Sigmoid colon (tissue), 7 donors: Measurements from ENCODE around the gene CEACAM21. TPM values are rescaled to one million over a fixed set of nuclear protein-coding genes. Genes with fewer than 3 reads are reported as not detected.

Source experiments
- DNase-seq: peaks from one replicate; pipeline ENCODE4 v3.0.0-alpha.2; 2019
- H3K27ac ChIP-seq, 4 donors: fragments of 200-600 bp; sonication (generic); one replicate each; pipeline ENCODE4 v1.5.1; 2016 to 2019; ENCODE audit warnings: mild to moderate bottlenecking in 1 of 4
- H3K27me3 ChIP-seq, 3 donors: fragments of 200-600 bp; sonication (generic); one replicate each; pipeline ENCODE4 v1.5.1; 2019; ENCODE audit warnings: mild to moderate bottlenecking in 1 of 3
- H3K36me3 ChIP-seq, 4 donors: fragments of 200-600 bp; sonication (generic); one replicate each; pipeline ENCODE4 v1.5.1; 2016 to 2019
- H3K4me1 ChIP-seq, 4 donors: fragments of 200-600 bp; sonication (generic); one replicate each; pipeline ENCODE4 v1.5.1; 2017 to 2019
- H3K4me3 ChIP-seq, 4 donors: fragments of 200-600 bp; sonication (generic); one replicate each; pipeline ENCODE4 v1.5.1; 2017 to 2019; ENCODE audit warnings: mild to moderate bottlenecking in 2 of 4, moderate library complexity in 1 of 4
- H3K9me3 ChIP-seq, 4 donors: fragments of 200-600 bp in 3 of 4; sonication (generic) in 3 of 4; one replicate each; pipeline versions ENCODE4 v1.5.1 to v1.6.1; 2013 to 2019
- CTCF ChIP-seq, 4 experiments: fragments of 450-650 bp in 3 of 4; fragments of 200-600 bp in 1 of 4; IDR thresholded peaks; one replicate each; pipeline ENCODE4 v1.5.1; 2016 to 2019; ENCODE audit warnings: antibody characterized with exemption in 4 of 4, mild to moderate bottlenecking in 3 of 4, moderate library complexity in 2 of 4
- EP300 ChIP-seq, 4 donors: sonication (generic); formaldehyde crosslinking; IDR thresholded peaks; one replicate each; pipeline ENCODE4 v1.6.1; 2017; ENCODE audit warnings: antibody characterized with exemption in 4 of 4
- POLR2A ChIP-seq, 2 donors: fragments of 450-650 bp; IDR thresholded peaks; one replicate each; pipeline ENCODE4 v1.6.1; 2016; ENCODE audit warnings: antibody characterized with exemption in 2 of 2, mild to moderate bottlenecking in 2 of 2, moderate library complexity in 2 of 2
- POLR2AphosphoS5 ChIP-seq, 4 donors: sonication (generic); formaldehyde crosslinking; IDR thresholded peaks; one replicate each; pipeline ENCODE4 v1.6.1; 2017; ENCODE audit warnings: antibody characterized with exemption in 4 of 4
- WGBS, 2 donors: extraction: QIAGEN DNeasy Blood & Tissue Kit; methylation state at CpG; one replicate each; pipeline ENCODE4 v1.1.7; 2013; 5-methylcytosine and 5-hydroxymethylcytosine counted together
- intact Hi-C: fragments of 100-400 bp; cut with DNase I; formaldehyde crosslinking; loops from one replicate; pipeline ENCODE4 v1.15.1; 2023
- polyA plus RNA-seq, 3 donors: library from polyadenylated mRNA; stranded (reverse); fragments of 200-250 nt; gene quantifications; one replicate each; pipeline ENCODE4 v1.2.3, GENCODE V29; 2013
- total RNA-seq, 4 donors: library from RNA; depleted of rRNA; stranded (reverse); fragments of >200 nt; gene quantifications; one replicate each; pipeline ENCODE4 v1.1.0, GENCODE V29; 2016
- donor health status: healthy with polysubstance abuse.
- donor health status: Bipolar disorder and iron deficiency.
- donor health status: healthy.

CEACAM21 gene
- total and polyA plus RNA-seq, 7 donors = 1.5 to 11.9 (median 3.2) TPM; not detected in 3

DNA sequence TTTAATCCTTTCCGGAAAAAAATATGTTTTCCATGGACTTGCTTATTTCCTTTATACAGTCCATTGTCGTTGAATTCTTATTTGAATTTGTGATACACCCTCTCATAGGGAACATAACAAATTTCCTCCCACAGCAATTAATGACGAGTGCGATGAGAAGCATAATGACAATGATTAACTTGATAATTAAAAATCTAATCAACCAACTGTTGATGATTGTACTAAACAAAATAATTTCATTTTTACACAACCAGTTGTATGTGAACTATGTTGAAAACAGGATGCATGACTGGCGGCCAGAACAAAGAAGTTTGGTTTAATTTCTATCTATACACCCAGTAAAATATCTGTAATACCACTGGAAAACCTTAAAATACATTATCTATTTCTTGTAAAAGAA lies 26.1 kb upstream of the CEACAM21 start:
- WGBS, 2 donors = 51 to 83% methylated on average over 5 of the region's 5 CpGs
- no peak for DNase-seq
- Histone ChIP-seq H3K36me3 (no peaks in the 10 kb centered on the region), H3K4me1 (no peaks in the 10 kb centered on the region), H3K4me3 (no peak overlapping the region), H3K27me3 (peaks cover 0 to 56% (median 0%) of the 10 kb centered on the region in 3 donors), H3K9me3 (no peaks in the 10 kb centered on the region), H3K27ac (peak overlapping the region in 3 of 4 donors; percentile 36 to 60 (median 43))
- intact Hi-C loops = no loop called here
- no peak for TF ChIP-seq POLR2A (IDR thresholded peaks at IDR 0.05)
- TF ChIP-seq POLR2AphosphoS5 (IDR thresholded peaks at IDR 0.05) = no peak
- TF ChIP-seq CTCF (IDR thresholded peaks at IDR 0.05) = no peak
- TF ChIP-seq EP300 (IDR thresholded peaks at IDR 0.05) = no peak

DNA sequence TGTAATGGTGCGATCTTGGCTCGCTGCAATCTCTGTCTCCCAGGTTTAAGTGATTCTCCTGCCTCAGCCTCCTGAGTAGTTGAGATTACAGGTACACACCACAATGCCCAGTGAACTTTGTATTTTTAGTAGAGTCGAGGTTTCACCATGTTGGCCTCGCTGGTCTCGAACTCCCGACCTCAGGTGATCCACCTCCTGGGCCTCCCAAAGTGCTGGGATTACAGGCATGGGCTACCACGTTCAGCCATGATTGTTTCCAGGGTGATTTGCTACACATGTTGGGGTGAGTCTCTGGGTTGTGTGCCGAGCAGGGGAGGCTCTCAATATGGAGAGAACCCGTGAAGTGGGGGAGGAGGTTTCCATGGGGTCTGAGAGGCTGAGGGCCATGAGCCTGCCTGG lies 24.8 kb upstream of the CEACAM21 start:
- intact Hi-C loops = no loop called here
- H3K9me3 ChIP-seq = no peaks in the 10 kb centered on the region
- peaks cover 0 to 56% (median 0%) of the 10 kb centered on the region in 3 donors for H3K27me3 ChIP-seq
- 60 to 71% methylated on average over 9 of the region's 9 CpGs for WGBS, 2 donors
- H3K4me3 ChIP-seq = no peak overlapping the region
- H3K36me3 ChIP-seq = no peaks in the 10 kb centered on the region
- peak; percentile 40 for DNase-seq
- no peak for TF ChIP-seq EP300 (IDR thresholded peaks at IDR 0.05)
- no peak for TF ChIP-seq CTCF (IDR thresholded peaks at IDR 0.05)
- no peak for TF ChIP-seq POLR2A (IDR thresholded peaks at IDR 0.05)
- no peak for TF ChIP-seq POLR2AphosphoS5 (IDR thresholded peaks at IDR 0.05)
- H3K4me1 ChIP-seq = no peaks in the 10 kb centered on the region
- H3K27ac ChIP-seq = no peak overlapping the region

GRCh38 chr19:41551711-41552110 lies 24.3 kb upstream of the CEACAM21 start:
- H3K4me3 ChIP-seq = no peak overlapping the region

GRCh38 chr19:41552558-41552957 lies 23.4 kb upstream of the CEACAM21 start:
- 45 to 70% methylated on average over 6 of the region's 6 CpGs for WGBS, 2 donors
- DNase-seq = no peak
- Histone ChIP-seq H3K9me3 (no peaks in the 10 kb centered on the region), H3K36me3 (no peaks in the 10 kb centered on the region), H3K4me1 (no peaks in the 10 kb centered on the region), H3K4me3 (no peak overlapping the region), H3K27me3 (peaks cover 0 to 58% (median 7%) of the 10 kb centered on the region in 3 donors), H3K27ac (no peak overlapping the region)
- no peak for TF ChIP-seq EP300 (IDR thresholded peaks at IDR 0.05)
- no peak for TF ChIP-seq POLR2AphosphoS5 (IDR thresholded peaks at IDR 0.05)
- TF ChIP-seq POLR2A (IDR thresholded peaks at IDR 0.05) = no peak
- no peak for TF ChIP-seq CTCF (IDR thresholded peaks at IDR 0.05)
- intact Hi-C loops = no loop called here

More at GRCh38 chr19:41551711-41552110, 24.3 kb upstream of the CEACAM21 start:
- DNase-seq = no peak
- 47 to 72% methylated on average over 6 of the region's 6 CpGs for WGBS, 2 donors
- no peak for TF ChIP-seq POLR2A (IDR thresholded peaks at IDR 0.05)
- TF ChIP-seq EP300 (IDR thresholded peaks at IDR 0.05) = no peak
- no peak for TF ChIP-seq CTCF (IDR thresholded peaks at IDR 0.05)
- no peak for TF ChIP-seq POLR2AphosphoS5 (IDR thresholded peaks at IDR 0.05)
- H3K36me3 ChIP-seq = no peaks in the 10 kb centered on the region
- intact Hi-C loops = no loop called here
- H3K9me3 ChIP-seq = no peaks in the 10 kb centered on the region
- peaks cover 0 to 57% (median 0%) of the 10 kb centered on the region in 3 donors for H3K27me3 ChIP-seq
- H3K4me1 ChIP-seq = no peaks in the 10 kb centered on the region
- H3K27ac ChIP-seq = peak overlapping the region in 1 of 4 donors; percentile 10

DNA sequence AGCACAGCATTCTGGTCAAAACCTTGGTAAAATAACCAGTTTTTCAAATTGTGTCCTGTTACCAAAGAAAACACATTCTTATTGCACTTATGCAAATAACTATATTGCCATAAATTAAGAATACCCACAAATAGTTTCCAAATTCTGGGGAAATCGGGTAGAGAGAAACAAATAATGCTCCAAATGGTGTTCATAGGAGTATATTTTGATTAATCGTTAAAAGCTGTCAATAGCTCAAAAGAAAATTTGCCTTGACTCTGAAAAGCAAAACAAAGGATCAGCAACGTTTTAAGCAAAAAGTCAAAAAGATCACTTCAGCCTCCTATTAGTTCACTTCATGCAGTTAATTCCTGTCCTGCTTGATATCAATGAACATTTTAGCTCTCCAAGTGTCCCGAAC lies 22.2 kb upstream of the CEACAM21 start:
- no peaks in the 10 kb centered on the region for H3K4me1 ChIP-seq
- no peaks in the 10 kb centered on the region for H3K36me3 ChIP-seq
- no peaks in the 10 kb centered on the region for H3K9me3 ChIP-seq
- DNase-seq = no peak
- H3K4me3 ChIP-seq = no peak overlapping the region
- no peak overlapping the region for H3K27ac ChIP-seq
- WGBS, 2 donors = 87 to 89% methylated on average over 4 of the region's 4 CpGs
- peaks cover 0 to 56% (median 7%) of the 10 kb centered on the region in 3 donors for H3K27me3 ChIP-seq
- no peak for TF ChIP-seq POLR2AphosphoS5 (IDR thresholded peaks at IDR 0.05)
- TF ChIP-seq POLR2A (IDR thresholded peaks at IDR 0.05) = no peak
- TF ChIP-seq EP300 (IDR thresholded peaks at IDR 0.05) = no peak
- TF ChIP-seq CTCF (IDR thresholded peaks at IDR 0.05) = no peak
- intact Hi-C loops = no loop called here
